Measurements from ENCODE around the gene LPCAT4.

LPCAT4 gene

GRCh38 chr15:34359416-34359815 is 7.6 kb downstream of the LPCAT4 start:
- DNase-seq (ENCODE audit: low read depth in 1 of 2, low spot score in 1 of 2) = no peak
- H3K27me3 ChIP-seq (ENCODE audit: insufficient read depth, poor library complexity, severe bottlenecking) = no peaks in the 10 kb centered on the region
- no peak for TF ChIP-seq GABPA (IDR thresholded peaks at IDR 0.05; ENCODE audit: low read depth)
- no peak for TF ChIP-seq SPI1 (IDR thresholded peaks at IDR 0.05; ENCODE audit: borderline replicate concordance, low read depth)
- no peak for TF ChIP-seq POLR2AphosphoS5 (IDR thresholded peaks at IDR 0.05; ENCODE audit: low read depth)
- TF ChIP-seq CTCF (IDR thresholded peaks at IDR 0.05; ENCODE audit: insufficient read depth, low read length) = no peak
- no peak for TF ChIP-seq REST (IDR thresholded peaks at IDR 0.05; ENCODE audit: insufficient replicate concordance, low read depth)
- no peak overlapping the region for H3K27ac ChIP-seq (replicated peaks)
- H3K4me3 ChIP-seq (replicated peaks; ENCODE audit: insufficient read depth, low read length) = no peak overlapping the region

- Histone ChIP-seq H3K4me3 (replicated peaks; ENCODE audit: insufficient read depth, low read length) (no peak overlapping the region), H3K27ac (replicated peaks) (no peak overlapping the region), H3K27me3 (ENCODE audit: insufficient read depth, poor library complexity, severe bottlenecking) (no peaks in the 10 kb centered on the region)
- DNase-seq (ENCODE audit: low read depth in 1 of 2, low spot score in 1 of 2) = no peak
- TF ChIP-seq SPI1 (IDR thresholded peaks at IDR 0.05; ENCODE audit: borderline replicate concordance, low read depth) (no peak), GABPA (IDR thresholded peaks at IDR 0.05; ENCODE audit: low read depth) (no peak), POLR2AphosphoS5 (IDR thresholded peaks at IDR 0.05; ENCODE audit: low read depth) (no peak), CTCF (IDR thresholded peaks at IDR 0.05; ENCODE audit: insufficient read depth, low read length) (no peak), REST (IDR thresholded peaks at IDR 0.05; ENCODE audit: insufficient replicate concordance, low read depth) (no peak)
Observed at GRCh38 chr15:34358948-34359347, 8.0 kb downstream of the LPCAT4 start.

- TF ChIP-seq REST (IDR thresholded peaks at IDR 0.05; ENCODE audit: insufficient replicate concordance, low read depth) (no peak), CTCF (IDR thresholded peaks at IDR 0.05; ENCODE audit: insufficient read depth, low read length) (no peak), GABPA (IDR thresholded peaks at IDR 0.05; ENCODE audit: low read depth) (no peak), SPI1 (IDR thresholded peaks at IDR 0.05; ENCODE audit: borderline replicate concordance, low read depth) (no peak), POLR2AphosphoS5 (IDR thresholded peaks at IDR 0.05; ENCODE audit: low read depth) (no peak)
Observed at GRCh38 chr15:34358367-34358766, 8.6 kb downstream of the LPCAT4 start.

More at GRCh38 chr15:34358367-34358766, 8.6 kb downstream of the LPCAT4 start:
- Histone ChIP-seq H3K27ac (replicated peaks) (no peak overlapping the region), H3K27me3 (ENCODE audit: insufficient read depth, poor library complexity, severe bottlenecking) (no peaks in the 10 kb centered on the region), H3K4me3 (replicated peaks; ENCODE audit: insufficient read depth, low read length) (no peak overlapping the region)
- DNase-seq (ENCODE audit: low read depth in 1 of 2, low spot score in 1 of 2) = no peak
